ENCODE results near the gene TXK.

DNA sequence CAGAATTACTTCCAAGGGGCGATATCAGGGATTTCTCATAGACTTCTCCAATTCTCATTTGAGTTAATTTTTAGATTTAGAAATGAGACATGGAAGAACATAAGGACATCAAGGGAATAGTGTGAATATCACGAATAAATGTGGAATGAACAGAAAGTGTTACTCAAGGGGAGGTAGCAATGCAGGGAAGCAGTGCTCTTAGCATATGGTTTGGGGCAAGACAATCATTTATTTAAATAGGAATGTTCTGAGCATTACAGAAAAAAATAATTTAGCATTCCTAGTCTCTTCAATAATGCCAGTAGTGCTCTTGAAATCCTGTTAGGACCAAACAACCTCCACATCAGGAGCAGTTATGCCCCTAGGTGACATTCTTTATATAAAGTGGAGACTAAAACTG lies 55.6 kb downstream of the TXK start:
- TF ChIP-seq, protein P1, sequence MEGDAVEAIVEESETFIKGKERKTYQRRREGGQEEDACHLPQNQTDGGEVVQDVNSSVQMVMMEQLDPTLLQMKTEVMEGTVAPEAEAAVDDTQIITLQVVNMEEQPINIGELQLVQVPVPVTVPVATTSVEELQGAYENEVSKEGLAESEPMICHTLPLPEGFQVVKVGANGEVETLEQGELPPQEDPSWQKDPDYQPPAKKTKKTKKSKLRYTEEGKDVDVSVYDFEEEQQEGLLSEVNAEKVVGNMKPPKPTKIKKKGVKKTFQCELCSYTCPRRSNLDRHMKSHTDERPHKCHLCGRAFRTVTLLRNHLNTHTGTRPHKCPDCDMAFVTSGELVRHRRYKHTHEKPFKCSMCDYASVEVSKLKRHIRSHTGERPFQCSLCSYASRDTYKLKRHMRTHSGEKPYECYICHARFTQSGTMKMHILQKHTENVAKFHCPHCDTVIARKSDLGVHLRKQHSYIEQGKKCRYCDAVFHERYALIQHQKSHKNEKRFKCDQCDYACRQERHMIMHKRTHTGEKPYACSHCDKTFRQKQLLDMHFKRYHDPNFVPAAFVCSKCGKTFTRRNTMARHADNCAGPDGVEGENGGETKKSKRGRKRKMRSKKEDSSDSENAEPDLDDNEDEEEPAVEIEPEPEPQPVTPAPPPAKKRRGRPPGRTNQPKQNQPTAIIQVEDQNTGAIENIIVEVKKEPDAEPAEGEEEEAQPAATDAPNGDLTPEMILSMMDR (IDR thresholded peaks at IDR 0.05) = no peak
- TF ChIP-seq POLR2A (IDR thresholded peaks at IDR 0.05) = no peak
